ENCODE measurements around the gene NRGN.

Gene NRGN

GRCh38 chr11:124753624-124754023, 13.9 kb downstream of the NRGN start:
- peaks cover 31 to 48% (median 37%) of the 10 kb centered on the region in 3 donors for H3K36me3 ChIP-seq
- no peak for TF ChIP-seq CTCF (IDR thresholded peaks at IDR 0.05)
- no peaks in the 10 kb centered on the region for H3K27me3 ChIP-seq
- H3K4me3 ChIP-seq, result no peak overlapping the region
- peak overlapping the region; percentile 36 to 98 for H3K27ac ChIP-seq
- peaks cover 0 to 69% (median 31%) of the 10 kb centered on the region in 4 donors for H3K4me1 ChIP-seq
- DNase-seq, result no peak
- intact Hi-C loops (cut with DNase I; ENCODE audit: low total_unique reads), result loop anchor here (10.0 kb wide), 1 partner anchor 621 kb away; no protein-coding TSS in a partner anchor
- H3K9me3 ChIP-seq, result no peaks in the 10 kb centered on the region

GRCh38 chr11:124754309-124754708, 14.6 kb downstream of the NRGN start:
- Histone ChIP-seq H3K4me3 (no peak overlapping the region), H3K4me1 (peaks cover 0 to 76% (median 37%) of the 10 kb centered on the region in 4 donors), H3K27me3 (no peaks in the 10 kb centered on the region), H3K36me3 (peaks cover 31 to 48% (median 37%) of the 10 kb centered on the region in 3 donors), H3K9me3 (no peaks in the 10 kb centered on the region), H3K27ac (peak overlapping the region; percentile 36 to 98)
- no peak for TF ChIP-seq CTCF (IDR thresholded peaks at IDR 0.05)
- no peak for DNase-seq
- intact Hi-C loops (cut with DNase I; ENCODE audit: low total_unique reads), result loop anchor here (10.0 kb wide), 1 partner anchor 620 kb away; no protein-coding TSS in a partner anchor

GRCh38 chr11:124754710-124755109, 15.0 kb downstream of the NRGN start:
- intact Hi-C loops (cut with DNase I; ENCODE audit: low total_unique reads), result loop anchor here (10.0 kb wide), 1 partner anchor 620 kb away; no protein-coding TSS in a partner anchor
- Histone ChIP-seq H3K4me1 (peaks cover 0 to 80% (median 37%) of the 10 kb centered on the region in 4 donors), H3K4me3 (no peak overlapping the region), H3K27me3 (no peaks in the 10 kb centered on the region), H3K9me3 (no peaks in the 10 kb centered on the region), H3K36me3 (peaks cover 31 to 48% (median 37%) of the 10 kb centered on the region in 3 donors), H3K27ac (peak overlapping the region; percentile 36 to 98)
- DNase-seq, result no peak
- TF ChIP-seq CTCF (IDR thresholded peaks at IDR 0.05), result no peak

- no peaks in the 10 kb centered on the region for H3K27me3 ChIP-seq
- peaks cover 0 to 74% (median 37%) of the 10 kb centered on the region in 4 donors for H3K4me1 ChIP-seq
- peak overlapping the region; percentile 55 to 98 for H3K27ac ChIP-seq
- H3K36me3 ChIP-seq, result peaks cover 31 to 47% (median 33%) of the 10 kb centered on the region in 3 donors
- intact Hi-C loops (cut with DNase I; ENCODE audit: low total_unique reads), result loop anchor here (10.0 kb wide), 1 partner anchor 619 kb away; no protein-coding TSS in a partner anchor
- H3K9me3 ChIP-seq, result no peaks in the 10 kb centered on the region
- TF ChIP-seq CTCF (IDR thresholded peaks at IDR 0.05), result no peak
- no peak overlapping the region for H3K4me3 ChIP-seq
- DNase-seq, result no peak
These were observed 16.5 kb downstream of the NRGN start for GRCh38 chr11:124756033-124756752.

GRCh38 chr11:124756753-124757227, 17.0 kb downstream of the NRGN start:
- H3K27me3 ChIP-seq, result no peaks in the 10 kb centered on the region
- H3K36me3 ChIP-seq, result peaks cover 28 to 41% (median 31%) of the 10 kb centered on the region in 3 donors
- peaks cover 0 to 72% (median 36%) of the 10 kb centered on the region in 4 donors for H3K4me1 ChIP-seq
- H3K9me3 ChIP-seq, result no peaks in the 10 kb centered on the region
- intact Hi-C loops (cut with DNase I; ENCODE audit: low total_unique reads), result loop anchor here (10.0 kb wide), 1 partner anchor 618 kb away; no protein-coding TSS in a partner anchor
- H3K4me3 ChIP-seq, result no peak overlapping the region
- no peak for TF ChIP-seq CTCF (IDR thresholded peaks at IDR 0.05)
- peak overlapping the region; percentile 55 to 98 for H3K27ac ChIP-seq
- DNase-seq, result no peak

Measured in tibial artery (tissue), 4 donors.